Measurements from ENCODE around the gene CYB5R2.
"Not testable (repeated sequence)": the region's sequence is repeated elsewhere in the genome, so short reads cannot be mapped to it uniquely, and the experiment has no call there.

Gene CYB5R2

GRCh38 chr11:7668464-7668863, 4.8 kb downstream of the CYB5R2 start:
- no peak for DNase-seq

GRCh38 chr11:7667460-7667859, 5.8 kb downstream of the CYB5R2 start:
- no peak for DNase-seq

GRCh38 chr11:7666292-7666866, 6.9 kb downstream of the CYB5R2 start:
- no peak for DNase-seq

- DNase-seq = peak; percentile 82
Measured at GRCh38 chr11:7665473-7666291, 7.6 kb downstream of the CYB5R2 start.

GRCh38 chr11:7664867-7665266, 8.4 kb downstream of the CYB5R2 start:
- DNase-seq = no peak

- DNase-seq = not testable (repeated sequence)
Measured at GRCh38 chr11:7663531-7663930, 9.8 kb downstream of the CYB5R2 start.

- peak; percentile 17 for DNase-seq
Measured at GRCh38 chr11:7657306-7658025, 15.8 kb downstream of the CYB5R2 start.

GRCh38 chr11:7656704-7657103, 16.6 kb downstream of the CYB5R2 start:
- peak; percentile 32 for DNase-seq

- DNase-seq = no peak
Measured at GRCh38 chr11:7655253-7656217, 17.8 kb downstream of the CYB5R2 start.

- DNase-seq = no peak
Measured at GRCh38 chr11:7654195-7654705, 19.1 kb downstream of the CYB5R2 start.

- DNase-seq = peak; percentile 32
Measured at GRCh38 chr11:7651700-7652099, 21.6 kb downstream of the CYB5R2 start.

- DNase-seq = no peak
Measured at GRCh38 chr11:7651140-7651551, 22.2 kb downstream of the CYB5R2 start.

GRCh38 chr11:7648264-7648663, 25.0 kb downstream of the CYB5R2 start:
- peak; percentile 13 for DNase-seq

GRCh38 chr11:7646866-7647265, 26.4 kb downstream of the CYB5R2 start:
- DNase-seq = no peak

GRCh38 chr11:7645206-7645605, 28.1 kb downstream of the CYB5R2 start:
- DNase-seq = no peak

GRCh38 chr11:7643314-7643713, 30.0 kb downstream of the CYB5R2 start:
- no peak for DNase-seq

GRCh38 chr11:7642747-7643146, 30.6 kb downstream of the CYB5R2 start:
- no peak for DNase-seq

- DNase-seq = no peak
Measured at GRCh38 chr11:7640816-7641215, 32.5 kb downstream of the CYB5R2 start.

- no peak for DNase-seq
Measured at GRCh38 chr11:7639643-7640025, 33.7 kb downstream of the CYB5R2 start.

GRCh38 chr11:7638710-7639642, 34.3 kb downstream of the CYB5R2 start:
- no peak for DNase-seq

GRCh38 chr11:7637447-7638157, 35.7 kb downstream of the CYB5R2 start:
- DNase-seq = no peak

Data from activated CD8-positive, alpha-beta memory T cell treated with anti-CD3 and anti-CD28 coated beads for 24 hours (primary cell).